GM06990 (cell line): ENCODE data around the gene FBN2.
A peak's percentile ranks its signal among the peaks of the same experiment; 100 is the strongest.

Experiments
- DNase-seq: peaks from one replicate; pipeline ENCODE4 v3.0.0-alpha.2; 2011; ENCODE audit not compliant: insufficient read length; ENCODE audit errors: extremely low read depth
- H3K27me3 ChIP-seq: replicated peaks from 2 replicates; pipeline ENCODE4 v1.6.0; 2011; ENCODE audit warnings: low read length; ENCODE audit not compliant: control insufficient read depth, insufficient read depth
- H3K36me3 ChIP-seq: 2 replicates; pipeline ENCODE4 v1.5.1; 2011; ENCODE audit warnings: low read length; ENCODE audit not compliant: control insufficient read depth, insufficient read depth
- H3K4me3 ChIP-seq: replicated peaks from 2 replicates; pipeline ENCODE4 v1.5.1; 2011; ENCODE audit warnings: low read depth, mild to moderate bottlenecking, control low read depth, low read length
- TF ChIP-seq, protein P1 (sequence below): IDR thresholded peaks from 2 replicates; pipeline ENCODE4 v1.5.1; 2011; ENCODE audit warnings: low read length, control low read depth, mild to moderate bottlenecking, inconsistent platforms; ENCODE audit not compliant: insufficient read depth, poor library complexity, severe bottlenecking

The FBN2 gene

DNA sequence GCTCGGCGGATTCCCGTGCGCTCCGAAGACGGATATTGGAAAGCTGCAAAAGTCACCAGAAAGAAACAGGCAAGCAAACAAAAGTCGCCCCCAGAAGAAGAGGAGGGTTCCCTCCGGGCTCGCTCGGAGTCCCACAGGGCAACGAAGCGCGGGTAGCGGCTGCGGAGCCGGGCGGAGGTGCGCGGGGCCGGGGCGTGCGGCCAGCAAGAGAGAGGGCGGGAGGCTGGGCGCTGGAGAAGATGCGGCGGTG, at the start of gene FBN2:
TSS of gene FBN2 (minus strand) at position 246 of the 250 bp plus-strand sequence. CDS start 642 bp downstream, outside the sequence.
- H3K4me3 ChIP-seq: peak within 1 kb of the TSS; percentile 58
- H3K36me3 ChIP-seq: no peaks in the 10 kb centered on the region
- no peaks in the 10 kb centered on the region for H3K27me3 ChIP-seq
- peak; percentile 1 for DNase-seq
- TF ChIP-seq, protein P1, sequence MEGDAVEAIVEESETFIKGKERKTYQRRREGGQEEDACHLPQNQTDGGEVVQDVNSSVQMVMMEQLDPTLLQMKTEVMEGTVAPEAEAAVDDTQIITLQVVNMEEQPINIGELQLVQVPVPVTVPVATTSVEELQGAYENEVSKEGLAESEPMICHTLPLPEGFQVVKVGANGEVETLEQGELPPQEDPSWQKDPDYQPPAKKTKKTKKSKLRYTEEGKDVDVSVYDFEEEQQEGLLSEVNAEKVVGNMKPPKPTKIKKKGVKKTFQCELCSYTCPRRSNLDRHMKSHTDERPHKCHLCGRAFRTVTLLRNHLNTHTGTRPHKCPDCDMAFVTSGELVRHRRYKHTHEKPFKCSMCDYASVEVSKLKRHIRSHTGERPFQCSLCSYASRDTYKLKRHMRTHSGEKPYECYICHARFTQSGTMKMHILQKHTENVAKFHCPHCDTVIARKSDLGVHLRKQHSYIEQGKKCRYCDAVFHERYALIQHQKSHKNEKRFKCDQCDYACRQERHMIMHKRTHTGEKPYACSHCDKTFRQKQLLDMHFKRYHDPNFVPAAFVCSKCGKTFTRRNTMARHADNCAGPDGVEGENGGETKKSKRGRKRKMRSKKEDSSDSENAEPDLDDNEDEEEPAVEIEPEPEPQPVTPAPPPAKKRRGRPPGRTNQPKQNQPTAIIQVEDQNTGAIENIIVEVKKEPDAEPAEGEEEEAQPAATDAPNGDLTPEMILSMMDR: no peak

DNA sequence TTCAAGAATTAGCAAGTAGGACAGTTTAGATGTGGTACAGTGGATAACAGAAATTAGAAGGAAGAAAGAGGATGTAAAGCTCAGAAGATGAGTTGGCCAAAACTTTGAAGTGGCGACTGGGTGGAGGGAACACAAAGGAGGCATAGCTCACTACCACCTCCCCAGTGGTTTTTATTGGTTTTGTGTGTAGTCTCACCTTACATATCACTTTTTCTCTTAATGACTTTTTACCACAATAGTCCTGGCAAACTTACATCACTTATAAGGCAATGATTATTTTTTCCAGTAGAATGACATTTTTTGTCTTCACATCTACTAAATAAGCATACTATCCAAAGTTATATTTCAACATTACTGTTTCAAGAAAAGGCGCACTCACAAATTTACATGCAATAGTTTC, 49.2 kb upstream of the FBN2 start:
- Histone ChIP-seq H3K36me3 (no peaks in the 10 kb centered on the region), H3K27me3 (no peaks in the 10 kb centered on the region), H3K4me3 (no peak overlapping the region)
- TF ChIP-seq, protein P1: no peak
- no peak for DNase-seq

DNA sequence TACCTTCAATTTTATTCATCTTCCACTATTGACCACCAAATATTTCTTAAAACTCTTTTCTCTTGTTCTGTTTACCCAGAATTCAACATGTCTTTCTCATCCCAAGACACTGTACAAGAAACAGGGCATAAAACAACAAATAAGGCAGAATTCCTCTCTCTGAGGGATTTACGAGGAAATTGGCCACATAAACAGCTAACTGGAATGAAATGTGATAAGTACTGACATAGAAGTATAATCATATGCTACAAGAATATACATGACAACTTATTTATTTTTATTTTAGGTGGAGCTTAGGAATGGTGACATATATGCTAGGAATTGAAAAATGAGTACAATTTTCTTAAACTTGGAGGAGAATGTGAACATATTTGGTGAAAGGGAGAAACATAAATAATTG, 48.8 kb upstream of the FBN2 start:
- DNase-seq: no peak
- TF ChIP-seq, protein P1: no peak

GRCh38 chr5:128579639-128580038, 41.6 kb upstream of the FBN2 start:
- TF ChIP-seq, protein P1: no peak
- DNase-seq: no peak
- Histone ChIP-seq H3K36me3 (no peaks in the 10 kb centered on the region), H3K4me3 (no peak overlapping the region), H3K27me3 (no peaks in the 10 kb centered on the region)

More for the DNA sequence above, 48.8 kb upstream of the FBN2 start:
- H3K36me3 ChIP-seq: no peaks in the 10 kb centered on the region
- no peak overlapping the region for H3K4me3 ChIP-seq
- H3K27me3 ChIP-seq: no peaks in the 10 kb centered on the region

DNA sequence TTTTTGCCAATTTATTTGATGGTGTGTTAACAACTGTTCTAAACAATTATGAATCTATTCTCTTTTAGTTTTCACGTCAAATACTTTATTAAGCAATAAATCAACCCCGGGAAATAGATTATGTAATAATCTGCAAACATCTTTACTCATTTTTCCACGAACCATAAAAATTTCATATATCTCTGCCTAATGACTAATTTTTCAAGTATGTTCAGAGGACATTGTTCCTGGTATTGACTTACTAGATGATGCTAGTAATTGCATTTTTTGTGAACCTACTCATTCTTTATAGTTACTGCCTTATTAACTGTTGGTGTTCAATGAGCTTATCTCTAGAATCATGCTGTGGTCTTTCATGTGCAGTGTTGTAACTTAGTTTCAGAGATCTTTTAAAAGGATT, 41.0 kb upstream of the FBN2 start:
- H3K27me3 ChIP-seq: no peaks in the 10 kb centered on the region
- DNase-seq: no peak
- H3K4me3 ChIP-seq: no peak overlapping the region
- no peaks in the 10 kb centered on the region for H3K36me3 ChIP-seq
- TF ChIP-seq, protein P1: no peak

- H3K27me3 ChIP-seq: no peaks in the 10 kb centered on the region
- H3K4me3 ChIP-seq: no peak overlapping the region
- TF ChIP-seq, protein P1: no peak
- H3K36me3 ChIP-seq: no peaks in the 10 kb centered on the region
- DNase-seq: no peak
Measured at GRCh38 chr5:128574041-128574440, 36.0 kb upstream of the FBN2 start.
